NCI-H1436 treated with DMSO at 0.1 percent for 48 hours (cell line): ENCODE results near the gene BCL3.
"Not testable (repeated sequence)": the region's sequence is repeated elsewhere in the genome, so short reads cannot be mapped to it uniquely, and the experiment has no call there.

Experiments used
- DNase-seq: peaks from one replicate; lab custom pipeline; 2025; lab: John Stamatoyannopoulos, UW

The BCL3 gene

GRCh38 chr19:44748426-44749254, at the start of gene BCL3:
BCL3 (plus strand) TSS chr19:44748708; CDS start chr19:44748791, 83 bp downstream.
- DNase-seq = no peak

- no peak for DNase-seq
These were observed 48.0 kb upstream of the BCL3 start for GRCh38 chr19:44700547-44700946.

GRCh38 chr19:44701228-44701627, 47.3 kb upstream of the BCL3 start:
- no peak for DNase-seq

- DNase-seq = no peak
These were observed 45.8 kb upstream of the BCL3 start for GRCh38 chr19:44702551-44703176.

- DNase-seq = no peak
These were observed 45.0 kb upstream of the BCL3 start for GRCh38 chr19:44703336-44704078.

- DNase-seq = no peak
These were observed 43.5 kb upstream of the BCL3 start for GRCh38 chr19:44704982-44705381.

GRCh38 chr19:44705502-44706010, 43.0 kb upstream of the BCL3 start:
- no peak for DNase-seq

- no peak for DNase-seq
These were observed 41.8 kb upstream of the BCL3 start for GRCh38 chr19:44706506-44707236.

- no peak for DNase-seq
These were observed 40.7 kb upstream of the BCL3 start for GRCh38 chr19:44707794-44708193.

GRCh38 chr19:44708940-44709339, 39.6 kb upstream of the BCL3 start:
- no peak for DNase-seq

GRCh38 chr19:44709434-44710266, 38.9 kb upstream of the BCL3 start:
- not testable (repeated sequence) for DNase-seq

- DNase-seq = no peak
These were observed 38.0 kb upstream of the BCL3 start for GRCh38 chr19:44710483-44710882.

- no peak for DNase-seq
These were observed 35.5 kb upstream of the BCL3 start for GRCh38 chr19:44712864-44713515.

GRCh38 chr19:44714597-44715169, 33.8 kb upstream of the BCL3 start:
- DNase-seq = no peak

- no peak for DNase-seq
These were observed 30.9 kb upstream of the BCL3 start for GRCh38 chr19:44717603-44718002.

- no peak for DNase-seq
These were observed 29.9 kb upstream of the BCL3 start for GRCh38 chr19:44718441-44719261.

GRCh38 chr19:44719262-44719701, 29.2 kb upstream of the BCL3 start:
- DNase-seq = no peak

GRCh38 chr19:44720396-44720795, 28.1 kb upstream of the BCL3 start:
- DNase-seq = not testable (repeated sequence)

GRCh38 chr19:44720945-44721344, 27.6 kb upstream of the BCL3 start:
- DNase-seq = no peak
